Measurements from ENCODE around the gene EMX2. TPM values are rescaled to one million over a fixed set of nuclear protein-coding genes. Genes with fewer than 3 reads are reported as not detected.

EMX2 gene
- polyA plus RNA-seq, 4 donors = 142 to 186 (median 165) TPM

DNA sequence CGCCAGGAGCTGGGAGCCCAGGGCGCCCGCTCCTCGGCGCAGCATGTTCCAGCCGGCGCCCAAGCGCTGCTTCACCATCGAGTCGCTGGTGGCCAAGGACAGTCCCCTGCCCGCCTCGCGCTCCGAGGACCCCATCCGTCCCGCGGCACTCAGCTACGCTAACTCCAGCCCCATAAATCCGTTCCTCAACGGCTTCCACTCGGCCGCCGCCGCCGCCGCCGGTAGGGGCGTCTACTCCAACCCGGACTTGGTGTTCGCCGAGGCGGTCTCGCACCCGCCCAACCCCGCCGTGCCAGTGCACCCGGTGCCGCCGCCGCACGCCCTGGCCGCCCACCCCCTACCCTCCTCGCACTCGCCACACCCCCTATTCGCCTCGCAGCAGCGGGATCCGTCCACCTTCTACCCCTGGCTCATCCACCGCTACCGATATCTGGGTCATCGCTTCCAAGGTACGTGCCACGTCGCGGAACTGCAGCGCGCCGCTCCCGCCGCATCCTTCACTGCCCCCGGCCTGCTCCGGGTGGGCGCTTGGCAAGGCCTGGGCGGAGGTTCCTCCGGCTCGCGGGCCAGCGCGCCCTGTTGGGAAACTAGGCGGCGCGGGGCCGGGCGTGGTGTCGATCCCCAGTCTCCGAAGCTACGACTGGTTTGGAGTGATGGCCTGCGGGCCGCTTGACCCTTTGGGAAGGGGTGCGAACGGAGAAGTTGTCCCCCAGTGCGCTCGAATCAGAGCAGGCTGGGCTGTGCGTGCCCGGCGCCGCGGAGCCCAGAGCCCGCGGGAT is 868 bp downstream of the EMX2 start:
- no peak for DNase-seq (ENCODE audit: low read depth in 4 of 4, low spot score in 3 of 4)

DNA sequence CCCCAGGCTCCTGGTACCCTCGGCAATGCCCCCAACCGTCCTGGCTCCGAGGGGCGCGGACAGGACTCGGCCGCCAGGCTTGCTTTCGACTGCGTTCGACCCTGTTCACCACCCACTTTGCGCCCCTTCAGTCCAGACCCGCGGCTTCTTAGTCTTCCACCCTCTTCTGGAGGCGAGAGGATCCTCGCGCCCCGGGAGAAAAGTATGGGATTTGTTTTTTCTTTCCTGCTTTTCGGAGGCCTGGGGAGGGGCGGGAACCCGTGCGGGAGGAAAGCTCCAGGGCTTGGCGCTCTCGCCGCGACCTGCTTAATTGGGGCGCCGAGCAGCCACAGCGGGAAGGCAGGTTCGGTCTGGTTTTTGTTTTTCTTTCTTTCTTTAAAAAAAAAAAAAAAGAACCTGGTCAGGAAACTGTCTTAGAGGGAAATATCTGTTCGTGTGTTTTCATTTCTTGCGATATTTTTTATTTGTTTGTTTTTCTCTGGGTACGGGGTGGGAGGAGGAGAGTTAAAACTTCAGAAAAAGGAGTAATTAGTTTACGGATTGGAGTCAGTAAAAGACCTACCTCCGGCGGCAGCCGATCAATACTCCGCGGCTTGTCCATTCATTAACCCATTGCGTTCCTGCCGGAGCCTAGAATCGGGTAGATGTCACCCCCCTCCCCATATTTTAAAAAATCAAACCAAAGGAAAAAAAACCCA is 1.6 kb downstream of the EMX2 start:
- no peak for DNase-seq (ENCODE audit: low read depth in 4 of 4, low spot score in 3 of 4)

DNA sequence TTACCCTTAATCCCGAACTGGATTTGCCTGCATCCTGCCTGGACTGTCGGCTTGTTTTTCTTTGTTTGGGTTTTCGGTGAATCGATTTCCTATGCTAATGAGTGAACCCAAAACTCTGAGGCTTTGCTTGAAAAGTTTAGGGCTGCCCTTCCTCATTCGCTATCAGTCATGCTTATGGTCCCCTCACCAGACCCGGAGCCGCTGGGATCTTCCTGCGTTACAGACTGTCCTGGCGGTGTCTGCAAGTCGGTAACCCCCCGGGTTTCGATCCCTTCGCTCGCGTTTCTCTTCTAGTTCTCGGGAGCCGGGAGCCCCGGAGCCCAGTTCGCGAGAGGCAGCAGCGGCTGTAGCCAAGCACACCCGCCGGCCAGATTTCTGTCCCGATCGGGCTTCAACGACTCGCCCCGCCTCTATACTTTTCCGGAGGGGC is 2.2 kb downstream of the EMX2 start:
- DNase-seq (ENCODE audit: low read depth in 4 of 4, low spot score in 3 of 4) = no peak

DNA sequence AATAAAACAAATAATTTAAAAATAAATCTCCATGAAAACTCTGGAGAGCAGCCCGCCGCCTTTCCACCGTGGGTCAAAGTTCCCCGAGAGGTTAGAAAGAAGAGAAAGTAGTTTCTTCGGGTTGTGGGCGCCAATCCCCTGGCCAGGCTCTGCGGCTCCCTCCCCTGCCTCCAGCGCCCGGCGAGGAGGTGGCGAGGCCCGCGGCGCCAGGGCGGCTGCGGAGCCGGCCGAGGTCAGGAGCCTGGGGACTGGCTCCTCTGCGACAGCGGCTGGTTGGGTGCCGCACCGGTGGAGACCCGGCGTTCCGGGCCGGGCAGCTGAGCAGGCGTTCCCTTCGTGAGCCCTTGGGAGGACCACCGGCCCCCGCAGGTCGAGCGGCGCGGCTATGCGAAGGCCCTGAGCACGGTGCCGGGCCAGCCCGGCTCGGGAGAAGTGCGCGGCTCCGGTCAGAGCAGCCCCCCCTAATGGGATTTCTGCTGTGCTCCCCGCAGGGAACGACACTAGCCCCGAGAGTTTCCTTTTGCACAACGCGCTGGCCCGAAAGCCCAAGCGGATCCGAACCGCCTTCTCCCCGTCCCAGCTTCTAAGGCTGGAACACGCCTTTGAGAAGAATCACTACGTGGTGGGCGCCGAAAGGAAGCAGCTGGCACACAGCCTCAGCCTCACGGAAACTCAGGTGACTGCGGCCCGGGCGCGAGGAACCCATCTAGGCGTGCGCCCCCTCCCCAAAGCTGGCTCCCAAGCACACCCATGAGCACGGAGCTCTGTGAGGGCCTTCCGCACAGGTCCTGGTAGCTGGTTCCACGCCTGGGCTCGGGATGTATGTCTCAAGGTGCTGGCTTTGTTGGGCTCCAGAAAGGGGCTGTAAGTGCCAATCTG is 2.8 kb downstream of the EMX2 start:
- no peak for DNase-seq (ENCODE audit: low read depth in 4 of 4, low spot score in 3 of 4)

DNA sequence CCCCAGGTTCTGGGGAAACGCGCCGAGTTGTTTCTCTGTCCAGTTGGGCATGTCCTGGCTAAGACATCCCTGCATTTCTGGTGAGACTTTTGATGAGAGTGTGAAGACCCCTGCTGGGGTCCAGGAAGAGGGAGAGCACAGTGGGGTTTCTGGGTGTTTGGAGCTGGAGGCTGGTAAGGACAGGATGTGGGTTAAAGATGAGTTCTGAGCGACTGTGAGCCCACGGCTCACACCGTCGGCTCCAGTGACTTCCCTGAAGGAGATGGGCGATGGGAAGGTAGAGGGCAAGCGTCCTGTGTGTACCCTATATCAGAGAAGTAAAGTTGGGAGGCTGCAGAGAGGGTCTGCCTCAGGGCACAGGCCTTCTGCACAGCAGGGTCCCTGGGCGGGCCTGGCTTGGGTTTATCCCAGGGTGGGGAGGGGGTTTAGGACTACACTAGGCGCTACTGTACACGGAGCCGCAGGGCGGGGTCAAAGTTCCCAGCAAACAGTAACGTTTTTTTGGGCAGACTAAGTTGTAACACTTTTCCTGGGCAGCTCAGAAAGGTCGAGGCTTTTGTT is 3.6 kb downstream of the EMX2 start:
- DNase-seq (ENCODE audit: low read depth in 4 of 4, low spot score in 3 of 4) = no peak

DNA sequence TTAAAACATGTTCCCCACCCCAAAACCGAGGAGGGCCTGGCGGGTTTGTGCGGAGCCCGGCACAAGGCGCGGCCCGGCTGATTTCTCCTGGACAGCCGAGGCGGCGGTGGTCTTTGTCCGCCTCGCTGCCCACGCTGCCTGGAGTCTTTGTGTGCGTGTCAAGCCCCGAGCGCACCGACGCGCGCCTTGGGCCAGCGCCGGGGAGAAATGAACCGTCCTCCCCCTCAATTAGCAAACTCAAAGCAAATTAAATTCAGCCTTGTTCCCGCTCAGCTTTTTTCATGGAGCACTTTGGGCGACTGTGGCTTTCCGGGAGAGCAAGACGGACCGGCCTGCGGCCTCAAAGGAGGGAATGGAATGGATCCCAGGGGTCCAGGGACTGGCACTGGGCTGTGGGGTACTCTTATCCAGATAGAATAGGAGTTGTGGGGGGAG is 4.1 kb downstream of the EMX2 start:
- DNase-seq (ENCODE audit: low read depth in 4 of 4, low spot score in 3 of 4) = no peak

DNA sequence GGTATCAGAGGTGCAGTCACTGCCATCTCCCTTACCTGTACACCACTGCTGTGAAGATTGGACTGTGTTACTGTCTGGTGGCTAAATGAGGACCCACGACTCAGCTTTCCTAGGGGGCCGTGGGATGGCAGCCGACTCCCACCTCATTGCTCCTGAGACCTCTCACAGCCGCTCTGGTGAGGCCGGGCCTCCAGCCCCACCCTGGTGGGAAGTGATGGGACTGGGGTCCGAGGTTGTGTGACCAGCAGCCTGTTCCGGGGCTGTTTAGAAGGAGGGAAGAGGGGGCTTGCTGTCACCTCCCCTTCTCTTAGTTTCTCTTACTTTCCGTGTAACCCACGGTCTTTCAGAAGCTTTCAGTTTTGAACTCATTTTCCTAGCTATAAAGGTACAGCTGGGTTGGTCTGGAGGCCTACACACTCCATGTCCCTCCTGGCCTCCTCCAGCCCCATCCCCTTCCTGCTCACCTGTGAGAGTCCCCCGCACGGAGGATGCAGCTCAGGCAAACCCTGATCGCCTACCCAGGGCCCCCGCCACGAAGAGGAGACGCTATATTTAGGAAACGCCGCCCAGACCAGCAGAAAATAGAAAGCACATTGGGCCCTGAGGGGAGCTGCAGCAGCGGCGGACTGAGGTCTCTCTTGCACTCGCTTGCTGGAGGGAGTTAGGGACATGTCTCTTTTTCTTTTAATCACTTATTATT is 4.6 kb downstream of the EMX2 start:
- DNase-seq (ENCODE audit: low read depth in 4 of 4, low spot score in 3 of 4) = no peak

DNA sequence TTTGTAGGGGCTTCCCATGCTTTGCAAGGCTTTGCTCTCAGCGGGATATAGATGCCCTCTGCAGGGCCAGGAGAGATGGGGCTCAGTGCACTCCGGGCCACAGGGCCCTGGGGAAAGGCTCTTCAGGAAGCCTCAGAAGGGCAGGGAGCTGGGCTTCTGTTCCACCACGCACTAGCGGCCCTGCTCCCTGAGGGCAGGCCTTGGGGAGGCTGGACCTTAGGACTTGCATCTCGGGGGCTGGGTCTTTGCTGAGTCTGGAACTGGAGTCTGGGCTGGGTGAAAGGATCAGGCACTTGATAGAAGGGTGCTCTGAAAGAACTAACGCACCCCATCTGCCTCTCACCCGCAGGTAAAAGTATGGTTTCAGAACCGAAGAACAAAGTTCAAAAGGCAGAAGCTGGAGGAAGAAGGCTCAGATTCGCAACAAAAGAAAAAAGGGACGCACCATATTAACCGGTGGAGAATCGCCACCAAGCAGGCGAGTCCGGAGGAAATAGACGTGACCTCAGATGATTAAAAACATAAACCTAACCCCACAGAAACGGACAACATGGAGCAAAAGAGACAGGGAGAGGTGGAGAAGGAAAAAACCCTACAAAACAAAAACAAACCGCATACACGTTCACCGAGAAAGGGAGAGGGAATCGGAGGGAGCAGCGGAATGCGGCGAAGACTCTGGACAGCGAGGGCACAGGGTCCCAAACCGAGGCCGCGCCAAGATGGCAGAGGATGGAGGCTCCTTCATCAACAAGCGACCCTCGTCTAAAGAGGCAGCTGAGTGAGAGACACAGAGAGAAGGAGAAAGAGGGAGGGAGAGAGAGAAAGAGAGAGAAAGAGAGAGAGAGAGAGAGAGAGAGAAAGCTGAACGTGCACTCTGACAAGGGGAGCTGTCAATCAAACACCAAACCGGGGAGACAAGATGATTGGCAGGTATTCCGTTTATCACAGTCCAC is 5.4 kb downstream of the EMX2 start:
- no peak for DNase-seq (ENCODE audit: low read depth in 4 of 4, low spot score in 3 of 4)

DNA sequence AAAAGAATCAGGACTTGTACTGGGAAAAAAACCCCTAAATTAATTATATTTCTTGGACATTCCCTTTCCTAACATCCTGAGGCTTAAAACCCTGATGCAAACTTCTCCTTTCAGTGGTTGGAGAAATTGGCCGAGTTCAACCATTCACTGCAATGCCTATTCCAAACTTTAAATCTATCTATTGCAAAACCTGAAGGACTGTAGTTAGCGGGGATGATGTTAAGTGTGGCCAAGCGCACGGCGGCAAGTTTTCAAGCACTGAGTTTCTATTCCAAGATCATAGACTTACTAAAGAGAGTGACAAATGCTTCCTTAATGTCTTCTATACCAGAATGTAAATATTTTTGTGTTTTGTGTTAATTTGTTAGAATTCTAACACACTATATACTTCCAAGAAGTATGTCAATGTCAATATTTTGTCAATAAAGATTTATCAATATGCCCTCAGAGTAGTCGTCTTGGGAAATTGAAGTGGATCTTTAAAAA is 6.6 kb downstream of the EMX2 start:
- no peak for DNase-seq (ENCODE audit: low read depth in 4 of 4, low spot score in 3 of 4)

DNA sequence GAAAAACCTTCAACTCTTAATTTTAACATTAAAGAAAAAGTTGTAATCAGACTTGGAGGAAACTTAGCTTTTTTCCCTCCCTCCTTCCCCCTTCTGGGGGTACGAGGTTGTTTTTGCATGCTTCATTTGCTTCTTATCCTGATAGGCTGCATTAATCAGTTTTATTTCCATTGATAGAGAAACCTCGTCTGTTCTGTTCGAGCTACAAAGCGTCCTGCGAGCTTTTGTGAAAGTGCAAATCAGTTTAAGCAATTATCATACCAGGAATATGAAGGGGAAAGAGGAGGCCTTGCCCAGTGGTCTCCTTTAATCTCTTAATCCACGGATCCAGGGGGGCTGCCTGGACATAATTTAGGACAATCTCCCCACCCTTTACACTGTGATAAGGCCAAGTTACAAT is 7.5 kb downstream of the EMX2 start:
- DNase-seq (ENCODE audit: low read depth in 4 of 4, low spot score in 3 of 4) = no peak

DNA sequence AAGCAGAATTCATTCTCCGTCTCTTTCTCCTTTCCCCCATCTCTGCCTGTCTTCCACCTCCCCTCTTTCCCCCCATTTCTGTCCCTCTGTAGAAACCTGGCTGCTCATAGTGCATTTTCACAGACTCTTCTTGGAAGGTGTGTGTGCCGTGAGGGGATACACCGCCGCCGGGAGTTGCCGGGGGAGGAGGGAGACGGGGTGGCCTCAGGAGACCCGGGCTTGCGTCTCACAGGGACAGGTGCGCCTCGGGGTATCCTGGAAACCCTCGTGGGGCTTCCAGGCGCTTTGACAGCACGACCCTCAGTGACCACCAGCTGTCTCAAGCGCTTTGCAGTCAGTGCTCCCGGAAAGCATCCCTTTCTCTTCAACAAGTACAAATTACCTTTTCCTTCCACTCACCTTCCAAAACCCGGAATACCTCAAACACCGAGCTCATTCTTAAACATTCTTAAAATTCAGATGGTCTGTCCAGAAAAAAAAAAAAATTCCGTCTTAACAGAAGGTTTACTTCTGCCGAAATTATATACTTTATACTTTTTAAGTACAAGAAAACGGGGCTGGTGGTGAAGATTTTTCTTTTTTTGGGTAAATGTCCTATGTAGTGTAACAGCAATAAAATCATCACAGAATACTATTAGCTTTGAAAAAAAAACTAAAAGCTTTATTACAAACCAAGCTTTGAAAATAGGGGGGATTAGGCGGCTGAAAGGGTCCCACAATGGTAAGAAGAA is 8.2 kb downstream of the EMX2 start:
- no peak for DNase-seq (ENCODE audit: low read depth in 4 of 4, low spot score in 3 of 4)

DNA sequence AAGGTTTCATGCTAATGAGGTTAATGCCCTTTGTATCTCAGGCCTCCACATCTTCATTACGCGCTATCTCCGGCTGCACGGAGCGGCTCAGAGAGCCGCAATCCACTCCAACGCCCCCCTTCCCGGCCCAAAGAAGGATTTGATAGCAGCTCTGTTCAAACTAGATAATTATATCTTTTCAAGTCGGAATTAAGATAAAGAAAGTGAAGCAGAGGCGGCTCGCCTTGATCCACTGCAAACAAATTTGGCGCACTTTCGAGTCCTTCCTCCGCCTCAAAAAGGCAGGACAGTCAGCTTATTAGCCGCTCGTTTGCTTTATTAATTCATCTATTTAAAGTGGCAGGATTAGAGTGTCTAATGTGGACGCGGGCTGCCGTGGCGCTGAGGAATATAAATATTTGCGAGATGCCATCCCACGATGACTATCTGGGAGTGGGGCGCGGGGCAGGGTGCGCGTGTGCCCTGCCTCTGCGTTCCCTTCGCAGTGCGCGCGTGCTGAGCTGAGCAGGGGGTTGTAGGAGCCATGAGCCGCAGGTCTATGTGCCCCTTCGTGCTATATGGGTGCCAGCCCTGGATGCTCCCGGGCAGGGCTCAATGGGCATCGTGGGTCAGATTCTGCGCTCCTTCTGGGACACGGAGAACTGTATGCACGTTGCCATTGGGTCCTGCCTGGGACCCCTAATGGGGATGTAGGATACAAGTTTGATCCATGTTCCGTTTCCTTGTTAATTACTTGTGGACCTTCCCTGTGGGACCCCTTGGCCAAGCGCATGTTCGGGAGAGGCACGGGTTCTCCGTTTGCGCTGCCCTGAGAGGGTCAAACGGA is 9.0 kb downstream of the EMX2 start:
- no peak for DNase-seq (ENCODE audit: low read depth in 4 of 4, low spot score in 3 of 4)

DNA sequence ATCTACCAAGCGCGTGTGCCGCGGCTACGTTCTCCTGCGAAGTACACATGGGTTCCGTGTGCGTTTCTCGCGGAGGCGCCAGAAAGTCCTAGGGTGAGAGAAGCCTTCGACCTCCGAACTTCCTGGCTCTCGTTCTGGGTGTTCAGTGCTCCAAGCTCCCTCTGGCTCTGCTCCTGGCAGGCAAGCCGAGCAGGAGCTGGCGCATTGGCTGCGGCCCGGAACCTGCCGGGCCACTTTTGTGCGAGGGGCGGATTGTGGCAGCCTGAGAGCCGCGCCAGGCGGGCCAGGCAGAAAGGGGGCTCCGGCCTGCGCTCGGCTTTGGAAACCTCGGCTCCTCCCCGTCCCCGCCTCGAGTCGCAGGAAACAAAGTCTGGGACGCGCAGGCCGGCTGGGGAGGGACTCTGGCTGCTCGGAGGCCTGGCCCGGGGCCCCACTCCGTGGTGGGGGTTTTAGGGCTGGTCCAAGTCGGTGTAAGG is 9.6 kb downstream of the EMX2 start:
- no peak for DNase-seq (ENCODE audit: low read depth in 4 of 4, low spot score in 3 of 4)

DNA sequence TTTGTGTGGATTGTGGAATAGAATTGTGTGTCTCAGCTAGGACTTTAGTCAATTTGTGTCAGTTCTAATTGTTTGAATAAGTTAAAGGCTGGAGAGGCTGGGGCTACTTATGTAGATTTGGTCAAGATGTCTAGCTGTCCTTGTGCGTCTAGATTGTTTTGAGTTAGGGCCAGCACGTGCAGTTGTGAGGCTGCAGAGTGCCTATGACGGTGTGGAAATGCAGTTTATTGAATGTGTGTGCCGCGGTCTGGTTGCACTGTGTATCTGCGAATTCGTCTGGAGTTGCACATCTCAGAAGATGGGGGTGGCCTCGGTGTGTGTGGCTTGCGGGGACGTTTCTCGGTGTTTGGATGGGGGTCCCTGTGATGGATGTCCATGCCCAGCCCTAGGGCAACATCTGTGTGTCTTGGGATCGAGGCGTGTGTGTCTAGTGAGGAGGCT is 10.2 kb downstream of the EMX2 start:
- no peak for DNase-seq (ENCODE audit: low read depth in 4 of 4, low spot score in 3 of 4)

DNA sequence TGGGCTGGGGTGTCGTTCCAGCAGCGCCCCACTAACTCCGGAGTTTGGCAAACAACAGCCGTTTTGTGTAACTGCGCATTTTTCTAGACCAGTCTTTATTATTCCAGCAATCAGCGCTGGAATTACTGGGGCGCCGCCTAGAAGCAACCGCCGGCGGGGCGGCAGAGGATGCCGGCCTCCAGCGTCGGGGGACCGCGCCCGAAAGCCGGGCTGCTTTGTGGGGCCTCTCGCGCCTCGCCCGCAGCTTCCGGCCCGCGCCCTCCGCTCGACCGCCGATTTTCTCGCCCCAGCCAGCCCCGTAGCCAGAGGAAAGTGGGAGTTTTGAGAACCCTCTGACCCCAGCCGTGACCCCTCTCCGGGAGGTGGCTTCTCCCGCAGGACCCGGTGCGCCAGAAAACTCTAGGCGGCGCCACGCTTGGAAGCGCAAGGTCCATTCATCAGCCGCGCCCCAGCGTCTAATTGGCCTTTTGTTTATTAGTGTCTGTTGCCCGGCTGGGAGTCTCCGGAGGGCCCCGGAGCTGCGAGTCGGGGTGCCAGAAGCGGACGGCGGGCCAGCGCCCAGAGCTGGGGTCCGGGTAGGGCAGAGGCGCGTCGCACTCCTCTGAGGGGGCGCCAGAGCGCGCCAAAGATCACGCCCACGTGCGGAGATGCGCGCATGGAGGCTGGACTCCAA is 10.7 kb downstream of the EMX2 start:
- DNase-seq (ENCODE audit: low read depth in 4 of 4, low spot score in 3 of 4) = no peak

DNA sequence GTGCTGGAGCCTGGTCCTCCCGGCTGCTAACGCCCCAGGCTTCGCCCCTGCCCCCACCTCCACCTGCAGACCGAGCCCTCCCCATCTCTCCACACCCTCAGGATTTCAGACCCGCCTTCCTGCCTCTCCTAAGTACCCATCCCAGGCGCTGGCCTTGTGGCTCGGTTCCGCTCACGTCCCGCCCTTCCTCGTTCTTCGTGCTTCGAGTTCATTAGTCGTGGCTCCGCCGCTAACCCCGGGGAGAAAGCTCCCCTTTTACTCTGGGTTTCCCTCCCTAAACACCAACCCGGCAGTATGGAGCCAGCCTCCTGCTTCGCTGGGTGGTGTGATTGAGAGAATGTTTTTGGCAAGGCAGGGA is 11.2 kb downstream of the EMX2 start:
- DNase-seq (ENCODE audit: low read depth in 4 of 4, low spot score in 3 of 4) = no peak
